HCT116 (cell line): ENCODE results near the gene MAVS. TPM values are rescaled to one million over a fixed set of nuclear protein-coding genes. Genes with fewer than 3 reads are reported as not detected.

Experiments used
- ATAC-seq: fragments of 200-7000 bp; cut with Tn5 transposase; 2 replicates; pipeline ENCODE4 v1.9.1; 2020; ENCODE audit warnings: mild to moderate bottlenecking, moderate library complexity
- BruUV-seq: library from RNA; stranded (reverse); fragments of 400-500 nt; replicated peaks from 2 replicates; lab custom pipeline; 2021; lab: Mats Ljungman, UMichigan
- CTCF ChIA-PET: fragments of 300-600 bp; sonication (Branson Sonifier 250); formaldehyde crosslinking; loops from one replicate; lab custom pipeline; 2021; ENCODE audit warnings: antibody characterized with exemption; lab: Charles Lee
- POLR2A ChIA-PET: fragments of 300-600, 350-600 bp; sonication (Branson Sonifier 250); formaldehyde crosslinking; loops from one replicate; lab custom pipeline; 2021; ENCODE audit warnings: antibody characterized with exemption; lab: Charles Lee
- RAD21 ChIA-PET, 2 experiments: fragments of 300-600 bp; sonication (Branson Sonifier 250); formaldehyde crosslinking; loops; one replicate each; lab custom pipeline; 2023; ENCODE audit warnings: low total read pairs in 2 of 2; ENCODE audit not compliant: uncharacterized antibody in 2 of 2, unreplicated experiment in 2 of 2, low non-redundant PET in 1 of 2; lab: Charles Lee
- DNase-seq: peaks from one replicate; pipeline ENCODE4 v3.0.0-alpha.2; 2010; ENCODE audit warnings: low read depth, low spot score
- H2AFZ ChIP-seq: fragments of 200-600 bp; shearing (Covaris generic), sonication (generic); 2 replicates; pipeline ENCODE4 v1.6.1; 2017; ENCODE audit warnings: low read depth, mixed run types, mixed read lengths, antibody characterized with exemption, low read length; ENCODE audit not compliant: poor library complexity, severe bottlenecking
- H3K27ac ChIP-seq: 2 replicates; pipeline ENCODE4 v1.5.1; 2012; ENCODE audit warnings: low read depth, low read length
- H3K27me3 ChIP-seq: fragments of 200-600 bp; sonication (generic); 2 replicates; pipeline ENCODE4 v1.6.1; 2016; ENCODE audit warnings: mixed run types, low read length, mixed read lengths; ENCODE audit not compliant: insufficient read depth
- H3K36me3 ChIP-seq, 2 experiments: fragments of 200-500 bp in 1 of 2; fragments of 200-600 bp in 1 of 2; sonication (Bioruptor generic) in 1 of 2; sonication (generic) in 1 of 2; 2 replicates each; pipeline versions ENCODE4 v1.5.1 to v1.6.1; 2014 to 2016; ENCODE audit warnings: low read length in 2 of 2, inconsistent platforms in 1 of 2, mixed read lengths in 1 of 2, mixed run types in 1 of 2; ENCODE audit not compliant: insufficient read depth in 2 of 2, control insufficient read depth in 1 of 2
- H3K4me1 ChIP-seq, 2 experiments: fragments of 200-600 bp in 1 of 2; sonication (generic) in 1 of 2; 2 replicates each; pipeline versions ENCODE4 v1.5.1 to v1.6.1; 2012 to 2017; ENCODE audit warnings: low read length in 2 of 2, inconsistent platforms in 1 of 2, mild to moderate bottlenecking in 1 of 2, mixed read lengths in 1 of 2, mixed run types in 1 of 2, moderate library complexity in 1 of 2; ENCODE audit not compliant: insufficient read depth in 2 of 2, control insufficient read depth in 1 of 2
- H3K4me2 ChIP-seq: fragments of 200-600 bp; sonication (generic); 2 replicates; pipeline ENCODE4 v1.6.1; 2017; ENCODE audit warnings: mixed run types, low read length, mixed read lengths
- H3K4me3 ChIP-seq, 2 experiments: fragments of 200-600 bp in 1 of 2; sonication (generic) in 1 of 2; replicated peaks in 1 of 2; 2 replicates each; pipeline ENCODE4 v1.5.1; 2011 to 2016; ENCODE audit warnings: low read length in 2 of 2, control low read depth in 1 of 2, low read depth in 1 of 2, mild to moderate bottlenecking in 1 of 2, mixed read lengths in 1 of 2, mixed run types in 1 of 2
- H3K79me2 ChIP-seq: fragments of 200-600 bp; sonication (generic); 2 replicates; pipeline ENCODE4 v1.6.1; 2017; ENCODE audit warnings: mild to moderate bottlenecking, mixed run types, low read length, moderate library complexity, mixed read lengths; ENCODE audit not compliant: insufficient read depth
- H3K9ac ChIP-seq: fragments of 200-600 bp; sonication (generic); 2 replicates; pipeline ENCODE4 v1.6.1; 2016; ENCODE audit warnings: low read length, mixed read lengths
- H3K9me2 ChIP-seq: fragments of 200-600 bp; sonication (generic), shearing (Covaris generic); 2 replicates; pipeline ENCODE4 v1.6.1; 2017; ENCODE audit warnings: mixed run types, mild to moderate bottlenecking, moderate library complexity; ENCODE audit not compliant: insufficient read depth
- H3K9me3 ChIP-seq, 2 experiments: fragments of 200-500 bp in 1 of 2; fragments of 200-600 bp in 1 of 2; sonication (Bioruptor generic) in 1 of 2; sonication (generic) in 1 of 2; 2 replicates each; pipeline ENCODE4 v1.6.1; 2014 to 2017; ENCODE audit warnings: low read length in 2 of 2, mixed read lengths in 2 of 2, inconsistent platforms in 1 of 2, low read depth in 1 of 2, mild to moderate bottlenecking in 1 of 2, mixed run types in 1 of 2, moderate library complexity in 1 of 2; ENCODE audit not compliant: control insufficient read depth in 1 of 2, insufficient read depth in 1 of 2
- H4K20me1 ChIP-seq: fragments of 200-600 bp; sonication (generic), shearing (Covaris generic); 2 replicates; pipeline ENCODE4 v1.6.1; 2017; ENCODE audit warnings: mixed run types, mild to moderate bottlenecking, moderate library complexity; ENCODE audit not compliant: insufficient read depth
- CBX3 ChIP-seq: IDR thresholded peaks from 2 replicates; pipeline ENCODE4 v1.6.1; 2012; ENCODE audit warnings: low read depth
- CEBPB ChIP-seq: IDR thresholded peaks from 2 replicates; pipeline ENCODE4 v1.6.1; 2012; ENCODE audit warnings: low read depth
- EGR1 ChIP-seq: IDR thresholded peaks from 2 replicates; pipeline ENCODE4 v1.6.1; 2012; ENCODE audit warnings: low read depth
- ELF1 ChIP-seq: IDR thresholded peaks from 2 replicates; pipeline ENCODE4 v1.6.1; 2012; ENCODE audit warnings: low read depth, borderline replicate concordance
- JUND ChIP-seq: IDR thresholded peaks from 2 replicates; pipeline ENCODE4 v1.6.1; 2012
- POLR2A ChIP-seq: IDR thresholded peaks from 2 replicates; pipeline ENCODE4 v1.7.0; 2011; ENCODE audit warnings: borderline replicate concordance; ENCODE audit not compliant: insufficient read depth, insufficient read length; ENCODE audit errors: extremely low read depth
- SP1 ChIP-seq: IDR thresholded peaks from 2 replicates; pipeline ENCODE4 v1.6.1; 2012; ENCODE audit warnings: low read depth
- SRF ChIP-seq: IDR thresholded peaks from 2 replicates; pipeline ENCODE4 v1.6.1; 2012; ENCODE audit warnings: low read depth
- TCF7L2 ChIP-seq: IDR thresholded peaks from 2 replicates; pipeline ENCODE4 v1.7.0; 2011; ENCODE audit warnings: borderline replicate concordance, inconsistent platforms; ENCODE audit not compliant: insufficient read depth, insufficient read length; ENCODE audit errors: extremely low read depth
- YY1 ChIP-seq: IDR thresholded peaks from 2 replicates; pipeline ENCODE4 v1.6.1; 2011; ENCODE audit warnings: low read length, low read depth, moderate library complexity, mild to moderate bottlenecking; ENCODE audit not compliant: insufficient replicate concordance; ENCODE audit errors: extremely low read depth
- ZFX ChIP-seq: fragments of 450-650 bp; IDR thresholded peaks from 2 replicates; pipeline ENCODE4 v1.6.1; 2017
- ZNF274 ChIP-seq: fragments of 200-500 bp; sonication (Bioruptor generic); IDR thresholded peaks from 2 replicates; pipeline ENCODE4 v1.6.1; 2014; ENCODE audit warnings: mild to moderate bottlenecking, low read depth, low read length, inconsistent platforms
- intact Hi-C: fragments of 100-400 bp; cut with micrococcal nuclease; formaldehyde crosslinking; loops from 2 replicates; pipeline ENCODE4 v1.10.0; 2022
- total RNA-seq: library from RNA; stranded (reverse); gene quantifications from one replicate; pipeline ENCODE4 v1.2.1, GENCODE V29; 2021; ENCODE audit not compliant: unreplicated experiment
- TF ChIP-seq, protein P1 (sequence below): IDR thresholded peaks from 2 replicates; pipeline ENCODE4 v1.6.1; 2011; ENCODE audit warnings: mild to moderate bottlenecking, low read length, moderate library complexity; ENCODE audit not compliant: insufficient replicate concordance; ENCODE audit errors: extremely low read depth
- TF ChIP-seq, protein P2 (sequence below): IDR thresholded peaks from 2 replicates; pipeline ENCODE4 v1.6.1; 2012
- TF ChIP-seq, protein P3 (sequence below): IDR thresholded peaks from 2 replicates; pipeline ENCODE4 v1.6.1; 2012; ENCODE audit warnings: low read depth
- TF ChIP-seq, protein P4 (sequence below), 3 experiments: fragments of 200-600 bp in 1 of 3; sonication (generic) in 1 of 3; IDR thresholded peaks in 2 of 3; conservative IDR thresholded peaks in 1 of 3; 2 replicates each; pipeline ENCODE4 v1.5.1; 2012 to 2017; ENCODE audit warnings: low read depth in 2 of 3, low read length in 2 of 3, antibody characterized with exemption in 1 of 3, borderline replicate concordance in 1 of 3, control low read depth in 1 of 3, mild to moderate bottlenecking in 1 of 3, mixed read lengths in 1 of 3, mixed run types in 1 of 3, moderate library complexity in 1 of 3; ENCODE audit not compliant: insufficient read depth in 1 of 3
- TF ChIP-seq, protein P5 (sequence below): IDR thresholded peaks from 2 replicates; pipeline ENCODE4 v1.6.1; 2012

MAVS gene
- total RNA-seq, 1 experiment from 2014 or later, result 60.1 TPM

DNA sequence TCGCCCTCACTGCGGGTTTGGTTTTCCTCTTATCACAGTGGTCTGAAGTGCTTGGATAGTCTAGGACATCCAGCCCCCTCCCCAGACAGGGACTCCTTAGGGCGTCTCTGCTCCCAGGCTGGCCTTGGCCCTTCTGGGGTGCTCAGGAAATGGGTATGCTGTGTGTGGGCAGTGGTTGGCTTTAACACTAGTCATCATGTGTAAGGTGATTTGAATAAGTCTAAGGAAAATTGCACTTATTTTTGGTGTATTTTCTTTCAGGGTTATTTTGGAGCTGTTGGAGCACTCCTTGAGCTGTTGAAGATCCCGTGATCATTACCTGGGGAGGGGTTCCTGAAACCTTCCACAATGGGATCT lies 76.3 kb downstream of the MAVS start:
- peaks cover 26 to 30% of the 10 kb centered on the region in 2 experiments for H3K36me3 ChIP-seq
- DNase-seq (no peak), ATAC-seq (no peak)
- H3K4me2 ChIP-seq, result no peak overlapping the region
- peaks cover 7% of the 10 kb centered on the region; the same call in 1 of the 2 replicates for H4K20me1 ChIP-seq
- no peaks in the 10 kb centered on the region for H3K27me3 ChIP-seq
- peaks cover 38% of the 10 kb centered on the region for H3K79me2 ChIP-seq
- TF ChIP-seq YY1 (no peak), ZNF274 (no peak), TCF7L2 (no peak), EGR1 (no peak), CEBPB (no peak), POLR2A (no peak), JUND (no peak), ELF1 (no peak), SRF (no peak), CBX3 (no peak), SP1 (no peak), ZFX (no peak)
- TF ChIP-seq, protein P1, sequence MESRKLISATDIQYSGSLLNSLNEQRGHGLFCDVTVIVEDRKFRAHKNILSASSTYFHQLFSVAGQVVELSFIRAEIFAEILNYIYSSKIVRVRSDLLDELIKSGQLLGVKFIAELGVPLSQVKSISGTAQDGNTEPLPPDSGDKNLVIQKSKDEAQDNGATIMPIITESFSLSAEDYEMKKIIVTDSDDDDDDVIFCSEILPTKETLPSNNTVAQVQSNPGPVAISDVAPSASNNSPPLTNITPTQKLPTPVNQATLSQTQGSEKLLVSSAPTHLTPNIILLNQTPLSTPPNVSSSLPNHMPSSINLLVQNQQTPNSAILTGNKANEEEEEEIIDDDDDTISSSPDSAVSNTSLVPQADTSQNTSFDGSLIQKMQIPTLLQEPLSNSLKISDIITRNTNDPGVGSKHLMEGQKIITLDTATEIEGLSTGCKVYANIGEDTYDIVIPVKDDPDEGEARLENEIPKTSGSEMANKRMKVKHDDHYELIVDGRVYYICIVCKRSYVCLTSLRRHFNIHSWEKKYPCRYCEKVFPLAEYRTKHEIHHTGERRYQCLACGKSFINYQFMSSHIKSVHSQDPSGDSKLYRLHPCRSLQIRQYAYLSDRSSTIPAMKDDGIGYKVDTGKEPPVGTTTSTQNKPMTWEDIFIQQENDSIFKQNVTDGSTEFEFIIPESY, result no peak
- TF ChIP-seq, protein P2, sequence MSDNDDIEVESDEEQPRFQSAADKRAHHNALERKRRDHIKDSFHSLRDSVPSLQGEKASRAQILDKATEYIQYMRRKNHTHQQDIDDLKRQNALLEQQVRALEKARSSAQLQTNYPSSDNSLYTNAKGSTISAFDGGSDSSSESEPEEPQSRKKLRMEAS, result no peak
- TF ChIP-seq, protein P3, sequence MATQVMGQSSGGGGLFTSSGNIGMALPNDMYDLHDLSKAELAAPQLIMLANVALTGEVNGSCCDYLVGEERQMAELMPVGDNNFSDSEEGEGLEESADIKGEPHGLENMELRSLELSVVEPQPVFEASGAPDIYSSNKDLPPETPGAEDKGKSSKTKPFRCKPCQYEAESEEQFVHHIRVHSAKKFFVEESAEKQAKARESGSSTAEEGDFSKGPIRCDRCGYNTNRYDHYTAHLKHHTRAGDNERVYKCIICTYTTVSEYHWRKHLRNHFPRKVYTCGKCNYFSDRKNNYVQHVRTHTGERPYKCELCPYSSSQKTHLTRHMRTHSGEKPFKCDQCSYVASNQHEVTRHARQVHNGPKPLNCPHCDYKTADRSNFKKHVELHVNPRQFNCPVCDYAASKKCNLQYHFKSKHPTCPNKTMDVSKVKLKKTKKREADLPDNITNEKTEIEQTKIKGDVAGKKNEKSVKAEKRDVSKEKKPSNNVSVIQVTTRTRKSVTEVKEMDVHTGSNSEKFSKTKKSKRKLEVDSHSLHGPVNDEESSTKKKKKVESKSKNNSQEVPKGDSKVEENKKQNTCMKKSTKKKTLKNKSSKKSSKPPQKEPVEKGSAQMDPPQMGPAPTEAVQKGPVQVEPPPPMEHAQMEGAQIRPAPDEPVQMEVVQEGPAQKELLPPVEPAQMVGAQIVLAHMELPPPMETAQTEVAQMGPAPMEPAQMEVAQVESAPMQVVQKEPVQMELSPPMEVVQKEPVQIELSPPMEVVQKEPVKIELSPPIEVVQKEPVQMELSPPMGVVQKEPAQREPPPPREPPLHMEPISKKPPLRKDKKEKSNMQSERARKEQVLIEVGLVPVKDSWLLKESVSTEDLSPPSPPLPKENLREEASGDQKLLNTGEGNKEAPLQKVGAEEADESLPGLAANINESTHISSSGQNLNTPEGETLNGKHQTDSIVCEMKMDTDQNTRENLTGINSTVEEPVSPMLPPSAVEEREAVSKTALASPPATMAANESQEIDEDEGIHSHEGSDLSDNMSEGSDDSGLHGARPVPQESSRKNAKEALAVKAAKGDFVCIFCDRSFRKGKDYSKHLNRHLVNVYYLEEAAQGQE, result no peak
- TF ChIP-seq, protein P4, sequence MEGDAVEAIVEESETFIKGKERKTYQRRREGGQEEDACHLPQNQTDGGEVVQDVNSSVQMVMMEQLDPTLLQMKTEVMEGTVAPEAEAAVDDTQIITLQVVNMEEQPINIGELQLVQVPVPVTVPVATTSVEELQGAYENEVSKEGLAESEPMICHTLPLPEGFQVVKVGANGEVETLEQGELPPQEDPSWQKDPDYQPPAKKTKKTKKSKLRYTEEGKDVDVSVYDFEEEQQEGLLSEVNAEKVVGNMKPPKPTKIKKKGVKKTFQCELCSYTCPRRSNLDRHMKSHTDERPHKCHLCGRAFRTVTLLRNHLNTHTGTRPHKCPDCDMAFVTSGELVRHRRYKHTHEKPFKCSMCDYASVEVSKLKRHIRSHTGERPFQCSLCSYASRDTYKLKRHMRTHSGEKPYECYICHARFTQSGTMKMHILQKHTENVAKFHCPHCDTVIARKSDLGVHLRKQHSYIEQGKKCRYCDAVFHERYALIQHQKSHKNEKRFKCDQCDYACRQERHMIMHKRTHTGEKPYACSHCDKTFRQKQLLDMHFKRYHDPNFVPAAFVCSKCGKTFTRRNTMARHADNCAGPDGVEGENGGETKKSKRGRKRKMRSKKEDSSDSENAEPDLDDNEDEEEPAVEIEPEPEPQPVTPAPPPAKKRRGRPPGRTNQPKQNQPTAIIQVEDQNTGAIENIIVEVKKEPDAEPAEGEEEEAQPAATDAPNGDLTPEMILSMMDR (IDR thresholded peaks at IDR 0.05 in 2 of 3, conservative IDR thresholded peaks at IDR 0.05 in 1 of 3; ENCODE audit: borderline replicate concordance in 1 of 3, insufficient read depth in 1 of 3, low read depth in 2 of 3, low read length in 2 of 3), result no peak
- TF ChIP-seq, protein P5, sequence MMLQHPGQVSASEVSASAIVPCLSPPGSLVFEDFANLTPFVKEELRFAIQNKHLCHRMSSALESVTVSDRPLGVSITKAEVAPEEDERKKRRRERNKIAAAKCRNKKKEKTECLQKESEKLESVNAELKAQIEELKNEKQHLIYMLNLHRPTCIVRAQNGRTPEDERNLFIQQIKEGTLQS, result no peak
- no peak overlapping the region for H3K4me3 ChIP-seq
- no TSS peak for BruUV-seq
- no peaks in the 10 kb centered on the region for H3K4me1 ChIP-seq
- no peaks in the 10 kb centered on the region for H3K9me3 ChIP-seq
- intact Hi-C loops, result no loop called here
- no peaks in the 10 kb centered on the region for H3K9me2 ChIP-seq
- no peak overlapping the region for H3K27ac ChIP-seq
- ChIA-PET CTCF (no interaction called here), RAD21 (no interaction called here), POLR2A (no interaction called here)
- no peak overlapping the region for H2AFZ ChIP-seq
- H3K9ac ChIP-seq, result no peak overlapping the region
